ENCODE data around the gene PNLDC1. TPM values are rescaled to one million over a fixed set of nuclear protein-coding genes. Genes with fewer than 3 reads are reported as not detected.
A peak's percentile ranks its signal among the peaks of the same experiment; 100 is the strongest.

The PNLDC1 gene
- total and polyA plus RNA-seq, 5 donors = 0.24 to 0.43 (median 0.31) TPM; not detected in 2

- Histone ChIP-seq H3K4me3 (ENCODE audit: low read length) (peak overlapping the region; percentile 72), H3K9me3 (ENCODE audit: control insufficient read depth, low read length) (no peaks in the 10 kb centered on the region)
Observed at GRCh38 chr6:159761129-159761872, 38.8 kb upstream of the PNLDC1 start.

GRCh38 chr6:159761873-159762680, 38.0 kb upstream of the PNLDC1 start, which contains the start of gene ACAT2:
ACAT2 (plus strand) TSS chr6:159762045; CDS start chr6:159762088, 43 bp downstream.
- Histone ChIP-seq H3K27ac (ENCODE audit: low read length) (peak within 1 kb of the TSS; percentile 95), H3K27me3 (ENCODE audit: control insufficient read depth, insufficient read depth) (no peaks in the 10 kb centered on the region), H3K4me3 (ENCODE audit: low read length) (peak within 1 kb of the TSS; percentile 72), H3K9me3 (ENCODE audit: control insufficient read depth, low read length) (no peaks in the 10 kb centered on the region), H3K4me1 (ENCODE audit: control insufficient read depth, insufficient read depth, low read length) (peaks cover 5% of the 10 kb centered on the region)
- peak; percentile 99 for ATAC-seq
- peak; percentile 97 to 98 (median 98) for DNase-seq
- WGBS = under 1% methylated on average over 76 of the region's 76 CpGs
- intact Hi-C loops (cut with DNase I) = no loop called here

More at GRCh38 chr6:159761129-159761872, 38.8 kb upstream of the PNLDC1 start:
- peaks cover 5% of the 10 kb centered on the region for H3K4me1 ChIP-seq (ENCODE audit: control insufficient read depth, insufficient read depth, low read length)
- intact Hi-C loops (cut with DNase I) = no loop called here
- H3K27me3 ChIP-seq (ENCODE audit: control insufficient read depth, insufficient read depth) = no peaks in the 10 kb centered on the region
- ATAC-seq (no peak), DNase-seq (peak; percentile 37 to 65 (median 64))
- peak overlapping the region; percentile 75 for H3K27ac ChIP-seq (ENCODE audit: low read length)
- WGBS = 9% methylated on average over 45 of the region's 45 CpGs

- Histone ChIP-seq H3K9me3 (ENCODE audit: control insufficient read depth, low read length) (no peaks in the 10 kb centered on the region), H3K27ac (ENCODE audit: low read length) (peak overlapping the region; percentile 64), H3K4me1 (ENCODE audit: control insufficient read depth, insufficient read depth, low read length) (peaks cover 5% of the 10 kb centered on the region), H3K27me3 (ENCODE audit: control insufficient read depth, insufficient read depth) (no peaks in the 10 kb centered on the region), H3K4me3 (ENCODE audit: low read length) (peak overlapping the region; percentile 72)
- intact Hi-C loops (cut with DNase I) = no loop called here
- 23% methylated on average over 16 of the region's 16 CpGs for WGBS
- peak; percentile 1 to 4 for ATAC-seq
- peak in 1 of 3 donors; percentile 63 for DNase-seq
Observed at GRCh38 chr6:159762681-159763293, 37.3 kb upstream of the PNLDC1 start.

DNA sequence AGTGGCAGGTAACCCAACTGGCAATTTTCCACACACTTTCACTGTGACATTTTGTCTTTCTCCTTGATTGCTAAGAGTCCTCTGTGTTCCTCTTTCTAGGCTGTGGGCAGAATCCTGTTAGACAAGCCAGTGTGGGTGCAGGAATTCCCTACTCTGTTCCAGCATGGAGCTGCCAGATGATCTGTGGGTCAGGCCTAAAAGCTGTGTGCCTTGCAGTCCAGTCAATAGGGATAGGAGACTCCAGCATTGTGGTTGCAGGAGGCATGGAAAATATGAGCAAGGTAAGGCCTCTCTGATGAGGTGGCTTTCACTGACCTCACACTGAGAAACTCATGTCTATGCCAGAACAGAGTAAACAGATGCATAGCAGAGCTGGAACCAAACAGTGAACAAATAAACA, 33.2 kb upstream of the PNLDC1 start:
- intact Hi-C loops (cut with DNase I) = no loop called here

GRCh38 chr6:159769470-159769869, 30.6 kb upstream of the PNLDC1 start:
- no peaks in the 10 kb centered on the region for H3K27me3 ChIP-seq (ENCODE audit: control insufficient read depth, insufficient read depth)
- no peak overlapping the region for H3K27ac ChIP-seq (ENCODE audit: low read length)
- H3K4me3 ChIP-seq (ENCODE audit: low read length) = no peak overlapping the region
- H3K4me1 ChIP-seq (ENCODE audit: control insufficient read depth, insufficient read depth, low read length) = no peaks in the 10 kb centered on the region
- intact Hi-C loops (cut with DNase I) = no loop called here
- H3K9me3 ChIP-seq (ENCODE audit: control insufficient read depth, low read length) = no peaks in the 10 kb centered on the region
- DNase-seq = no peak
- ATAC-seq = no peak

More for the DNA sequence above, 33.2 kb upstream of the PNLDC1 start:
- H3K4me1 ChIP-seq (ENCODE audit: control insufficient read depth, insufficient read depth, low read length) = peaks cover 5% of the 10 kb centered on the region
- no peaks in the 10 kb centered on the region for H3K27me3 ChIP-seq (ENCODE audit: control insufficient read depth, insufficient read depth)
- ATAC-seq (no peak), DNase-seq (no peak)
- no peak overlapping the region for H3K27ac ChIP-seq (ENCODE audit: low read length)
- no peaks in the 10 kb centered on the region for H3K9me3 ChIP-seq (ENCODE audit: control insufficient read depth, low read length)
- no peak overlapping the region for H3K4me3 ChIP-seq (ENCODE audit: low read length)

DNA sequence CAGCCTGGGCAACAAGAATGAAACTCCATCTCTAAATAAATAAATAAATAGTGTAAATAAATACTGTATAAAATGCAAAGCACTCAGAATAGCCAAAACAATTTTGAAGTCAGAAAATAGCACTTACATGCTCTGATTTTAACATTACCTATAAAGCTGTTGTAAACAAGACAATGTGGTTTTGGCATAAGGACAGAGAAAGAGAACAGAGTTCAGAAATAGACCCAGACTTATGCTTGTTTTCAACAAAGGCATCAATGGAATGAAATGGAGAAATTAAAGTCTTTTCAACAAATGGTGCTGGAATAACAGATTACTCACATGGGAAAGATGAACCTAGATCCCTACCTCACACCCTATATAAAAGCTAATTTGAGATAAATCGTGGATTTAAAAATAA, 27.9 kb upstream of the PNLDC1 start:
- H3K9me3 ChIP-seq (ENCODE audit: control insufficient read depth, low read length) = no peaks in the 10 kb centered on the region
- H3K4me1 ChIP-seq (ENCODE audit: control insufficient read depth, insufficient read depth, low read length) = no peaks in the 10 kb centered on the region
- no peaks in the 10 kb centered on the region for H3K27me3 ChIP-seq (ENCODE audit: control insufficient read depth, insufficient read depth)
- H3K4me3 ChIP-seq (ENCODE audit: low read length) = no peak overlapping the region
- 0% methylated on average over 1 of the region's 1 CpG for WGBS
- ATAC-seq (no peak), DNase-seq (no peak)
- intact Hi-C loops (cut with DNase I) = no loop called here
- no peak overlapping the region for H3K27ac ChIP-seq (ENCODE audit: low read length)

DNA sequence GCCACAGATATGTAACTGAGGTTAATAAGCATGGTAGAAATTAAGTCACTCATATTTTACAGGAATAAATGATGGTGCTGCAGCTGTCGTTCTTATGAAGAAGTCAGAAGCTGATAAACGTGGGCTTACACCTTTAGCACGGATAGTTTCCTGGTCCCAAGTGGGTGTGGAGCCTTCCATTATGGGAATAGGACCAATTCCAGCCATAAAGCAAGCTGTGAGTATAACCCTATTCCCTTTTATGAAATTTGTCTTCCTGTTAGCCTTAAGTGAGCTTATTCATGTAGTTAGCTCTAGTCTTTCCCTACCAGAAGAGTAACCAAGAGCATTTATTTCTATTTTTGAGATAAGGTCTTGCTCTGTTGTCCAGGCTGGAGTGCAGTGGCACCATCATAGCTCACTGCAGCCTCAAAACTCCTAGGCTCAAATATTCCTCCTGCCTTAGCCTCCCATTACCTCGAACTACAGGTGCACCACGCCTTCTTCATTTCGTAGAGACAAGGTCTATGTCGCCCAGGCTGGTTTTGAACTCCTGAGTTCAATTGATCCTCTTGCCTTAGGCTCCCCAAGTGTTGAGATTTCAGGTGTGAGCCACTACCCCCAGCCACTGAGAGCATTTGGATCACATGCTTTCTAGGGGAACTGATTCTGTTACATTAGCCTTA, 22.7 kb upstream of the PNLDC1 start:
- DNase-seq (no peak), ATAC-seq (no peak)
- H3K4me3 ChIP-seq (ENCODE audit: low read length) = no peak overlapping the region
- no peaks in the 10 kb centered on the region for H3K4me1 ChIP-seq (ENCODE audit: control insufficient read depth, insufficient read depth, low read length)
- H3K27ac ChIP-seq (ENCODE audit: low read length) = no peak overlapping the region
- 77% methylated on average over 7 of the region's 7 CpGs for WGBS
- H3K27me3 ChIP-seq (ENCODE audit: control insufficient read depth, insufficient read depth) = no peaks in the 10 kb centered on the region
- intact Hi-C loops (cut with DNase I) = no loop called here
- H3K9me3 ChIP-seq (ENCODE audit: control insufficient read depth, low read length) = no peaks in the 10 kb centered on the region

DNA sequence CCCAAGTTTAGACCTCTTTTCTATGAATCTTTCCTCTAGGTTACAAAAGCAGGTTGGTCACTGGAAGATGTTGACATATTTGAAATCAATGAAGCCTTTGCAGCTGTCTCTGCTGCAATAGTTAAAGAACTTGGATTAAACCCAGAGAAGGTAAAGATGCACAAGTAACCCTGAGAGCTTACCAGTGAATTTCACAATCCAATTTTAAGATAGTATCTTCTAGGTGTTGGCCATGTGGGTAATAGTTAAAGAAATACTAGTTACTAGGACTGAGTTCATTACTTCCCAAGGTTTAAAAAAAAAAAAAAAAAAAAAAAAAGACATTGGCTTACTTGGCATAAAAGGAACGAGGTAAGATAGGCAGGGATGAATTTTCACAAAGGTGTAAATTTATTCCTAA, 21.9 kb upstream of the PNLDC1 start:
- H3K4me1 ChIP-seq (ENCODE audit: control insufficient read depth, insufficient read depth, low read length) = no peaks in the 10 kb centered on the region
- H3K27me3 ChIP-seq (ENCODE audit: control insufficient read depth, insufficient read depth) = no peaks in the 10 kb centered on the region
- DNase-seq (no peak), ATAC-seq (no peak)
- 50% methylated on average over 1 of the region's 1 CpG for WGBS
- no peak overlapping the region for H3K4me3 ChIP-seq (ENCODE audit: low read length)
- H3K27ac ChIP-seq (ENCODE audit: low read length) = no peak overlapping the region
- intact Hi-C loops (cut with DNase I) = no loop called here
- no peaks in the 10 kb centered on the region for H3K9me3 ChIP-seq (ENCODE audit: control insufficient read depth, low read length)

GRCh38 chr6:159778542-159779103, 21.5 kb upstream of the PNLDC1 start:
- no peak overlapping the region for H3K4me3 ChIP-seq (ENCODE audit: low read length)
- no peak overlapping the region for H3K27ac ChIP-seq (ENCODE audit: low read length)
- DNase-seq = no peak
- WGBS = 76% methylated on average over 3 of the region's 3 CpGs
- intact Hi-C loops (cut with DNase I) = no loop called here
- H3K27me3 ChIP-seq (ENCODE audit: control insufficient read depth, insufficient read depth) = no peaks in the 10 kb centered on the region
- no peaks in the 10 kb centered on the region for H3K4me1 ChIP-seq (ENCODE audit: control insufficient read depth, insufficient read depth, low read length)
- no peaks in the 10 kb centered on the region for H3K9me3 ChIP-seq (ENCODE audit: control insufficient read depth, low read length)
- ATAC-seq = no peak

GRCh38 chr6:159788276-159788675, 11.8 kb upstream of the PNLDC1 start:
- Histone ChIP-seq H3K27ac (ENCODE audit: low read length) (no peak overlapping the region), H3K4me3 (ENCODE audit: low read length) (peak overlapping the region; percentile 87), H3K4me1 (ENCODE audit: control insufficient read depth, insufficient read depth, low read length) (peaks cover 8% of the 10 kb centered on the region), H3K9me3 (ENCODE audit: control insufficient read depth, low read length) (no peaks in the 10 kb centered on the region), H3K27me3 (ENCODE audit: control insufficient read depth, insufficient read depth) (no peaks in the 10 kb centered on the region)
- DNase-seq = no peak
- no peak for ATAC-seq
- 33% methylated on average over 15 of the region's 15 CpGs for WGBS
- intact Hi-C loops (cut with DNase I) = loop anchor here in 2 of 4 donors (5.0 kb wide), 2 partner anchors 61 to 96 kb away; partner anchors contain the start of genes SOD2 (in 1 of the 2) and WTAP (in 1 of the 2)
